ENCODE data around the gene IQSEC1. TPM values are rescaled to one million over a fixed set of nuclear protein-coding genes. Genes with fewer than 3 reads are reported as not detected.

The IQSEC1 gene
- total RNA-seq, 6 experiments from 2014 or later: 21.1 to 25.1 (median 21.9) TPM

DNA sequence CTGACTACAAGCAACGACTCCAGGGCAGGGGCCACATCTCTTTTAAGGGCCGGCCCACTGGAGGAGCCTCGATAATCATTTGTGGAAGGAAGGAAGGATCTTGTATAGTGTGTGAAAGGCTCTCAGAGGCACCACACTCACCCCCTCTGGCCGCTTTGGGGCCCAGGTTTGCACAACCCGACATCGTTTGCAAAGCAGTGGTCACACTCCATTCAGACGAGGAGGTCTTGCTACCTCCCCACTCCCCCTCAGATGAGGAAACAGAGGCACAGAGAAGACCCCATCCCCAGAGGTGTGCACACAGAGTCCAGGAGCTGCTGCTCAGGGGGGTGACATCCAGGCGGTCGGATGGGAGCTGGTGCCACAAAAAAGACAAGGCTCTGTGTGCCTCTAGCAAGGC, 29.6 kb downstream of the IQSEC1 start:
- TF ChIP-seq, protein P1, sequence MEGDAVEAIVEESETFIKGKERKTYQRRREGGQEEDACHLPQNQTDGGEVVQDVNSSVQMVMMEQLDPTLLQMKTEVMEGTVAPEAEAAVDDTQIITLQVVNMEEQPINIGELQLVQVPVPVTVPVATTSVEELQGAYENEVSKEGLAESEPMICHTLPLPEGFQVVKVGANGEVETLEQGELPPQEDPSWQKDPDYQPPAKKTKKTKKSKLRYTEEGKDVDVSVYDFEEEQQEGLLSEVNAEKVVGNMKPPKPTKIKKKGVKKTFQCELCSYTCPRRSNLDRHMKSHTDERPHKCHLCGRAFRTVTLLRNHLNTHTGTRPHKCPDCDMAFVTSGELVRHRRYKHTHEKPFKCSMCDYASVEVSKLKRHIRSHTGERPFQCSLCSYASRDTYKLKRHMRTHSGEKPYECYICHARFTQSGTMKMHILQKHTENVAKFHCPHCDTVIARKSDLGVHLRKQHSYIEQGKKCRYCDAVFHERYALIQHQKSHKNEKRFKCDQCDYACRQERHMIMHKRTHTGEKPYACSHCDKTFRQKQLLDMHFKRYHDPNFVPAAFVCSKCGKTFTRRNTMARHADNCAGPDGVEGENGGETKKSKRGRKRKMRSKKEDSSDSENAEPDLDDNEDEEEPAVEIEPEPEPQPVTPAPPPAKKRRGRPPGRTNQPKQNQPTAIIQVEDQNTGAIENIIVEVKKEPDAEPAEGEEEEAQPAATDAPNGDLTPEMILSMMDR (IDR thresholded peaks at IDR 0.05): no peak

GRCh38 chr3:13042715-13043271, 30.4 kb downstream of the IQSEC1 start:
- no peak for DNase-seq
- TF ChIP-seq, protein P1 (IDR thresholded peaks at IDR 0.05): no peak
- no peaks in the 10 kb centered on the region for H3K9me3 Mint-ChIP-seq
- H3K27ac Mint-ChIP-seq: no peak overlapping the region
- no peaks in the 10 kb centered on the region for H3K4me1 Mint-ChIP-seq (ENCODE audit: low read depth)
- no peaks in the 10 kb centered on the region for H3K36me3 Mint-ChIP-seq (ENCODE audit: low read depth)
- no peak overlapping the region for H3K4me3 Mint-ChIP-seq
- peaks cover 59% of the 10 kb centered on the region for H3K27me3 Mint-ChIP-seq (ENCODE audit: insufficient read depth)

More for the DNA sequence above, 29.6 kb downstream of the IQSEC1 start:
- no peak overlapping the region for H3K27ac Mint-ChIP-seq
- no peaks in the 10 kb centered on the region for H3K9me3 Mint-ChIP-seq
- H3K4me3 Mint-ChIP-seq: no peak overlapping the region
- H3K36me3 Mint-ChIP-seq (ENCODE audit: low read depth): no peaks in the 10 kb centered on the region
- H3K27me3 Mint-ChIP-seq (ENCODE audit: insufficient read depth): peaks cover 56% of the 10 kb centered on the region
- no peak for DNase-seq
- no peaks in the 10 kb centered on the region for H3K4me1 Mint-ChIP-seq (ENCODE audit: low read depth)

- no peak for DNase-seq
- Mint-ChIP-seq H3K4me1 (ENCODE audit: low read depth) (no peaks in the 10 kb centered on the region), H3K36me3 (ENCODE audit: low read depth) (no peaks in the 10 kb centered on the region), H3K4me3 (no peak overlapping the region), H3K27me3 (ENCODE audit: insufficient read depth) (peaks cover 58% of the 10 kb centered on the region), H3K9me3 (no peaks in the 10 kb centered on the region), H3K27ac (no peak overlapping the region)
- TF ChIP-seq, protein P1 (IDR thresholded peaks at IDR 0.05): no peak
Measured at GRCh38 chr3:13042127-13042701, 31.0 kb downstream of the IQSEC1 start.

DNA sequence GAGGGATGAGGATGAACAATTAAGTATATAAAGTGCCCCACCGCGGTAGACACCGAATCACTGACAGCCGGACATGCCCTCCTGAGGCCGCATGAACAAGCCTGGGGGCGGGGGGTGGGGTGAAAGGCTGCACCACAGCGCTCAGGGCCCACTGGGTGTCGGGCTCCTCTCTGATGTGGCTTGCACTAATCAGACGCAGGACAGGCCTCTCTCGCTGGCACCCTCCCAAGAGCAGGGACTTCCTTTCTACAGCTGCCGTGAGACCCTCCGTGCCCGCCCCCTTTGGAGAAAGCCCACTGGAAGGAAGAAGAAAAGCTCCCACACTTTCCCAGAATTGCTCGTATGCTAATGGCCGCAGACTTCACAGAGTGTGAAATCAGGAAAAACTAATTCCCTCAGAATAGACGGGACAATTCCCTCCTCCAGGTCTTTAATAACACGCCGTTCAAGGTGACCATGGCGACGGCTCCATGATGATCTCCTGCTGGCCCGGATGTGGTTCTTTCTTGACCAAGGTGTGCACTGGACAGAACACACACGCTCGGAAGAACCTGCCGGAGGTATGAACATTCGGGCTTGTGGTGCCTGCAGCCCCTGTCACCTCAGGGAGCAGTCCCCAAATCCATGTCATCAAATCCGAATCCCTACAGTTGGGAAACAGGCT, 32.0 kb downstream of the IQSEC1 start:
- TF ChIP-seq, protein P1 (IDR thresholded peaks at IDR 0.05): no peak
- DNase-seq: no peak
- no peaks in the 10 kb centered on the region for H3K36me3 Mint-ChIP-seq (ENCODE audit: low read depth)
- no peak overlapping the region for H3K27ac Mint-ChIP-seq
- H3K9me3 Mint-ChIP-seq: no peaks in the 10 kb centered on the region
- H3K27me3 Mint-ChIP-seq (ENCODE audit: insufficient read depth): peaks cover 49% of the 10 kb centered on the region
- H3K4me3 Mint-ChIP-seq: no peak overlapping the region
- H3K4me1 Mint-ChIP-seq (ENCODE audit: low read depth): no peaks in the 10 kb centered on the region

- DNase-seq: no peak
- H3K9me3 Mint-ChIP-seq: no peaks in the 10 kb centered on the region
- no peaks in the 10 kb centered on the region for H3K36me3 Mint-ChIP-seq (ENCODE audit: low read depth)
- H3K4me3 Mint-ChIP-seq: no peak overlapping the region
- no peak overlapping the region for H3K27ac Mint-ChIP-seq
- H3K27me3 Mint-ChIP-seq (ENCODE audit: insufficient read depth): peaks cover 47% of the 10 kb centered on the region
- no peaks in the 10 kb centered on the region for H3K4me1 Mint-ChIP-seq (ENCODE audit: low read depth)
- TF ChIP-seq, protein P1 (IDR thresholded peaks at IDR 0.05): no peak
Measured at GRCh38 chr3:13040361-13041074, 32.7 kb downstream of the IQSEC1 start.

All from HFFc6 (cell line).